Measurements from ENCODE around the gene PTPN13.

Gene PTPN13

DNA sequence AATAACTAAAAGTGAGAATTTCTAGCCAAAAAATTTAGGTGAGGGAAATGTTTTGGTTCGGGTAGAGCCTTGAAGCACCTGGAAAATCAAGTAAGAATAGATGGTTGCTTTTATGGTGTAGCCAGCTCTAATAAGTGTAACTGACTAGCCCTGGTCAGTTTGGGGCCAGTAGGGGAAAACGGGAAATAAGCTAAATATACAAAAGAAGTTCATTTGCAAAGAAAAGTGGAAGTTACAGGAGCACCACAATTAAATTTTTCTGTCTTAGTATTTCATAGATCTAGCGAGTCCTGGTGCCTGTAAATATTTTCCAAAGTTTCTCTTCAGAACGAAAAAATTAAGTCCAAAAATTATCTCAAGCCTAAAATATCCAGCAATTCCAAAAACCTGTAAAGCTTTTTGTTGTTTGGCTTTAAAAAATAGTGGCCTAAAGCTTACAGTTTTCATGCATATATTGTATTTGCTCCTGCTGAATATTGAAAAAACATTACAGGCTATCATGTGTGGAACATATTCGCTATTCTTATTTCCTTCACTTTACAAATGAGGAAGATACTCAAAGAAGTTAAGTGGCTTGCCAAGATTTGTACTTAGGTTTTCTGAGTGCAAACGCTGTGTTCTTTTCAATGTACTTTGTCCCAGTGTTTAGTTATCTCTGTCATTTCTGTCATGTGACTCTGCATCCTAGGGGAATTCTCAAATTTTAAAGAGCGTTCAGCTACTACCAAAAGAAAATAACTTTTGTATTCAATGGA is 7.3 kb upstream of the PTPN13 start:
- TF ChIP-seq, protein P1, sequence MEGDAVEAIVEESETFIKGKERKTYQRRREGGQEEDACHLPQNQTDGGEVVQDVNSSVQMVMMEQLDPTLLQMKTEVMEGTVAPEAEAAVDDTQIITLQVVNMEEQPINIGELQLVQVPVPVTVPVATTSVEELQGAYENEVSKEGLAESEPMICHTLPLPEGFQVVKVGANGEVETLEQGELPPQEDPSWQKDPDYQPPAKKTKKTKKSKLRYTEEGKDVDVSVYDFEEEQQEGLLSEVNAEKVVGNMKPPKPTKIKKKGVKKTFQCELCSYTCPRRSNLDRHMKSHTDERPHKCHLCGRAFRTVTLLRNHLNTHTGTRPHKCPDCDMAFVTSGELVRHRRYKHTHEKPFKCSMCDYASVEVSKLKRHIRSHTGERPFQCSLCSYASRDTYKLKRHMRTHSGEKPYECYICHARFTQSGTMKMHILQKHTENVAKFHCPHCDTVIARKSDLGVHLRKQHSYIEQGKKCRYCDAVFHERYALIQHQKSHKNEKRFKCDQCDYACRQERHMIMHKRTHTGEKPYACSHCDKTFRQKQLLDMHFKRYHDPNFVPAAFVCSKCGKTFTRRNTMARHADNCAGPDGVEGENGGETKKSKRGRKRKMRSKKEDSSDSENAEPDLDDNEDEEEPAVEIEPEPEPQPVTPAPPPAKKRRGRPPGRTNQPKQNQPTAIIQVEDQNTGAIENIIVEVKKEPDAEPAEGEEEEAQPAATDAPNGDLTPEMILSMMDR (IDR thresholded peaks at IDR 0.05; ENCODE audit: poor library complexity, severe bottlenecking), result no peak
- no peaks in the 10 kb centered on the region for H3K36me3 ChIP-seq (ENCODE audit: low read depth)
- H3K27me3 ChIP-seq (ENCODE audit: insufficient read depth, poor library complexity, severe bottlenecking), result no peaks in the 10 kb centered on the region
- H3K4me1 ChIP-seq (ENCODE audit: insufficient read depth, poor library complexity, severe bottlenecking), result peaks cover 43% of the 10 kb centered on the region
- DNase-seq (ENCODE audit: low spot score) (no peak), ATAC-seq (ENCODE audit: low read depth) (no peak)
- H3K9me3 ChIP-seq (ENCODE audit: severe bottlenecking), result no peaks in the 10 kb centered on the region
- no peak overlapping the region for H3K4me3 ChIP-seq (ENCODE audit: severe bottlenecking)
- H3K27ac ChIP-seq (ENCODE audit: poor library complexity, severe bottlenecking), result peak overlapping the region; percentile 72

DNA sequence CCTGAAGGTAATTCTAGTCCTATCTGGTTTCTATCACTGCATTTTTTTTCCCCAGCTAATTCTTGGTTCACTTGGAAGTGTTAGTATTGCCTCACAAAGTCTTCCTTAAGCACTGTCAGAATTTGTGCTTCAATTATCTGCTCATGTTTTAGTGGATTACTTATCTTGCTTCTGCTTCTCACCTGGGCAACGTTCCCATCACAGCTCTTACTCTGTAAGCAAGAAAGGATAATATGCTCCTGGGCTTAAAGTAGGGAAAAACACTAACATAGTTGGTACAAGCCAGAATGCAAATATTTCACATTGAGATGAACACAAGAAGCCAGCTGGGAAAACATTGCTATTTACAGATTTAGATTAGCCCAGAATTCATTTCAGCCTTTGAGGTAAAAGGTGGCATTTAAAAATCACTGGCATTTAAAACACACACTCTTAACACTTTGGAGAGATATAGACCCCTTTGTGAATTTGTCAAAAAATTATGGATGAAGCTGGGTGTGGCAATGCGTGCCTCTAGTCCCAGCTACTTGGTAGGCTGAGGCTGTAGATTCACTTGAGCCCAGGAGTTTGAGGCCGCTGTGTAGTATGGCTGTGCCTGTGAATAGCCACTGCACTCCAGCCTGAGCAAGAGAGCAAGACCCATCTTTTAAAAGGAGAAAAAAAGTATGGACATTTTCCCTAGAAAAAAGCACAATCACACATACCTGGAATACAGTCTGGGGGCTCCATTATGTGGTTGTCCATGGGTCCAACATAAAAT is 6.6 kb upstream of the PTPN13 start:
- TF ChIP-seq, protein P1 (IDR thresholded peaks at IDR 0.05; ENCODE audit: poor library complexity, severe bottlenecking), result no peak
- H3K36me3 ChIP-seq (ENCODE audit: low read depth), result no peaks in the 10 kb centered on the region
- H3K27me3 ChIP-seq (ENCODE audit: insufficient read depth, poor library complexity, severe bottlenecking), result no peaks in the 10 kb centered on the region
- H3K27ac ChIP-seq (ENCODE audit: poor library complexity, severe bottlenecking), result peak overlapping the region; percentile 72
- no peak for ATAC-seq (ENCODE audit: low read depth)
- peaks cover 43% of the 10 kb centered on the region for H3K4me1 ChIP-seq (ENCODE audit: insufficient read depth, poor library complexity, severe bottlenecking)
- no peak overlapping the region for H3K4me3 ChIP-seq (ENCODE audit: severe bottlenecking)
- H3K9me3 ChIP-seq (ENCODE audit: severe bottlenecking), result no peaks in the 10 kb centered on the region
- no peak for DNase-seq (ENCODE audit: low spot score)

DNA sequence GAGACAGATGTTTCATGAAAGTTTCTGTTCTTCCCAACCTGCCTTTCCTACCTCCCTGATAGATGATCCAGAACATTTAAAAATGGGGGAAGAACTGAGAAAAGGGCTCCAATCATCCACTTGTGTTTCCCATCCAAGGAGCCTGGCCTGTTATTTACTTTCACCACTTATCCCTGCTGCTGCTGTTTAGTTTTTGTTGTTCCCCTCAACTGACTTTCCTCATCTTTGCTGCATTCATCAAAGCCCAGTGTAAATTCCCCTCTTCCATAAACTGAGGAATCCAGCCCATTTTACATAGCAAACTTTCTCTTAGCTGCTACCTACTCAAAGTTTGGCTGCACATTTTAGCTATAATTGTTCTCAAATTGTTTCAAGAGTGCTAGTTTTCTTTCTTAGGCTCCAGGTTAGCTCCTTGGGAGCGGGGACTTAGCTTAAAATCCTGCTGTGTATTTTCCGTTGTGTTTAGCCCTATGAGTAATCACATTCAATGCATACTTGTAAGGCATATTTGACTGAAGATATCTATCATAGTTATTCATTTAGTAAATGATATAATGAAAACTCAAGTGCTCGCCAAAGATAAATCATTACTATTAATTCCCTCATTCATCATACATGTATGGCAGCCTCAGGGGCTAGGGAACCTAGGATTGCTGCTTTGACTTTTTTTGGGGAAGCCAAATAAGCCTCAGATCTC is 1.4 kb upstream of the PTPN13 start:
- peak overlapping the region; percentile 53 for H3K4me3 ChIP-seq (ENCODE audit: severe bottlenecking)
- no peak for DNase-seq (ENCODE audit: low spot score)
- H3K27ac ChIP-seq (ENCODE audit: poor library complexity, severe bottlenecking), result peak overlapping the region; percentile 77
- H3K9me3 ChIP-seq (ENCODE audit: severe bottlenecking), result no peaks in the 10 kb centered on the region
- no peaks in the 10 kb centered on the region for H3K36me3 ChIP-seq (ENCODE audit: low read depth)
- H3K27me3 ChIP-seq (ENCODE audit: insufficient read depth, poor library complexity, severe bottlenecking), result no peaks in the 10 kb centered on the region
- peaks cover 38% of the 10 kb centered on the region for H3K4me1 ChIP-seq (ENCODE audit: insufficient read depth, poor library complexity, severe bottlenecking)
- TF ChIP-seq, protein P1 (IDR thresholded peaks at IDR 0.05; ENCODE audit: poor library complexity, severe bottlenecking), result no peak
- peak; percentile 8; the same call in 1 of the 3 replicates for ATAC-seq (ENCODE audit: low read depth)

DNA sequence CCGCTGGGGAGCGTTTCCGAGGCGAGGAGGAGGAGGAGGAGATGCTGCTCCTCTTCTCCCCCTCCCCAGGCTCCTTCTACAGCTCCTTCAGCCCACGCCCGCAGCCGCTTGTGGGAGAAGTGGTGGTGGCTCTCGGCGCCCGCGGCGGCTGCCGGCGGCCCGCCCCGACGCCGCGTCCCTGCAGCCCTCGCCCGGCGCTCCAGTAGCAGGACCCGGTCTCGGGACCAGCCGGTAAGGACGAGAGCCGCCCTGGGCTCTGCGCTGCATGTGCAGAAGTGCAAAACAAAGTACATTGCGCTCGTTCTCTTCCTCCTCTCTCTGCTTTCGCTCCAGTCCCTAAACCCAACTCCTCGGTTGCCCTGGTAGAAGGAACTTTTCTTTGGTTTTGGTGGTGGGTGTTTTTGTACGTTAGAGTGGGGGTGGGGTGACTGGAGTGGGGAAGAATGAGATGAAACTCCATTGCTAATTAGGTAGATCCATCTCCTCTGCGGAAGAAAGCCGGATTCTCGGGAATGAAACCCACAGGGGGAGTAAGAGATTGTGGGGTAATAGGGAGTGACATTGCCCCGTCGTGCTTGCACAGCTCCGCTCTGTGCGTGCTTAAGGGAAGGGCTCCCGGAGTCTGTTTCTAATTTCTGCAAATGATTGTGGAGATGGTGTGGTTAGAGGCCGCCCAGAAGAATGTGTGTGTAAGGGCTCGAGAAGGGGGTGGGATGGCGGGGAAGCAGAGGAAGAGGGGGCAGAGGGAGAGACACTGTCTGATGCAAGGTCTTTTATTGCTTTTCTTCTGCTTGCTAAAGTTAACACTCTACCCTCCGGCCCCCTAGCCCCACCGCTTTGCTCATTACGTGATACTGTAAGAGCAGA is 677 bp downstream of the PTPN13 start:
- ATAC-seq (ENCODE audit: low read depth), result peak; percentile 26
- Histone ChIP-seq H3K27me3 (ENCODE audit: insufficient read depth, poor library complexity, severe bottlenecking) (no peaks in the 10 kb centered on the region), H3K27ac (ENCODE audit: poor library complexity, severe bottlenecking) (peak overlapping the region; percentile 77), H3K4me3 (ENCODE audit: severe bottlenecking) (peak overlapping the region; percentile 53), H3K9me3 (ENCODE audit: severe bottlenecking) (no peaks in the 10 kb centered on the region), H3K36me3 (ENCODE audit: low read depth) (no peaks in the 10 kb centered on the region), H3K4me1 (ENCODE audit: insufficient read depth, poor library complexity, severe bottlenecking) (peaks cover 40% of the 10 kb centered on the region)
- TF ChIP-seq, protein P1 (IDR thresholded peaks at IDR 0.05; ENCODE audit: poor library complexity, severe bottlenecking), result no peak
- DNase-seq (ENCODE audit: low spot score), result no peak

Measured in RWPE2 (cell line).